HG02938 (cell line): ENCODE measurements around the gene KRT72.
"Not testable (repeated sequence)": the region's sequence is repeated elsewhere in the genome, so short reads cannot be mapped to it uniquely, and the experiment has no call there.

Experiments used
- ATAC-seq: cut with Tn5 transposase; IDR thresholded peaks from one replicate; pipeline ENCODE4 v1.9.1; 2021; ENCODE audit warnings: mild to moderate bottlenecking, moderate library complexity; ENCODE audit not compliant: unreplicated experiment

Gene KRT72

GRCh38 chr12:52608826-52609630 lies 7.8 kb upstream of the KRT72 start:
- ATAC-seq: no peak

- no peak for ATAC-seq
Observed at GRCh38 chr12:52608161-52608560, 6.9 kb upstream of the KRT72 start.

- ATAC-seq: no peak
Observed at GRCh38 chr12:52607314-52607713, 6.1 kb upstream of the KRT72 start.

- ATAC-seq: no peak
Observed at GRCh38 chr12:52606581-52607218, 5.4 kb upstream of the KRT72 start.

- no peak for ATAC-seq
Observed at GRCh38 chr12:52606096-52606495, 4.8 kb upstream of the KRT72 start.

- no peak for ATAC-seq
Observed at GRCh38 chr12:52605542-52605941, 4.3 kb upstream of the KRT72 start.

GRCh38 chr12:52604859-52605258 lies 3.6 kb upstream of the KRT72 start:
- no peak for ATAC-seq

GRCh38 chr12:52603314-52603713 lies 2.1 kb upstream of the KRT72 start:
- ATAC-seq: no peak

- ATAC-seq: no peak
Observed at GRCh38 chr12:52602552-52602951, 1.3 kb upstream of the KRT72 start.

GRCh38 chr12:52601671-52602070 lies 408 bp upstream of the KRT72 start:
- ATAC-seq: no peak

- no peak for ATAC-seq
Observed at GRCh38 chr12:52600475-52600874, 788 bp downstream of the KRT72 start.

- ATAC-seq: no peak
Observed at GRCh38 chr12:52600071-52600470, 1.2 kb downstream of the KRT72 start.

GRCh38 chr12:52598966-52599365 lies 2.3 kb downstream of the KRT72 start:
- no peak for ATAC-seq

- ATAC-seq: not testable (repeated sequence)
Observed at GRCh38 chr12:52594237-52594636, 7.0 kb downstream of the KRT72 start.

GRCh38 chr12:52591521-52591920 lies 9.7 kb downstream of the KRT72 start:
- no peak for ATAC-seq

GRCh38 chr12:52590021-52590420 lies 11.2 kb downstream of the KRT72 start:
- no peak for ATAC-seq

GRCh38 chr12:52587563-52587962 lies 13.7 kb downstream of the KRT72 start:
- ATAC-seq: no peak

GRCh38 chr12:52585946-52586345 lies 15.3 kb downstream of the KRT72 start:
- no peak for ATAC-seq

GRCh38 chr12:52585066-52585465 lies 16.2 kb downstream of the KRT72 start:
- no peak for ATAC-seq

GRCh38 chr12:52584156-52584682 lies 17.0 kb downstream of the KRT72 start:
- no peak for ATAC-seq

- no peak for ATAC-seq
Observed at GRCh38 chr12:52582971-52583456, 18.2 kb downstream of the KRT72 start.

- ATAC-seq: no peak
Observed at GRCh38 chr12:52582486-52582885, 18.8 kb downstream of the KRT72 start.
